AG10803 (cell line): Measurements from ENCODE around the gene GLOD4.
"Not testable (repeated sequence)": the region's sequence is repeated elsewhere in the genome, so short reads cannot be mapped to it uniquely, and the experiment has no call there.

Experiments
- DNase-seq: peaks from one replicate; pipeline ENCODE4 v3.0.0; 2010; ENCODE audit warnings: low read depth
- H3K4me3 ChIP-seq: 2 replicates; pipeline ENCODE4 v1.5.1; 2011; ENCODE audit warnings: mild to moderate bottlenecking, low read length, control low read depth
- CTCF ChIP-seq: conservative IDR thresholded peaks from 2 replicates; pipeline ENCODE4 v1.5.1; 2011; ENCODE audit warnings: mild to moderate bottlenecking, low read length, control low read depth, inconsistent platforms

Gene GLOD4

GRCh38 chr17:781805-782731 is at the start of gene GLOD4, which contains the start of gene MRM3:
TSS of gene GLOD4 (minus strand) at chr17:782280. CDS start at chr17:782255, 25 bp downstream.
TSS of gene MRM3 (plus strand) at chr17:782353. CDS start at chr17:782379, 26 bp downstream.
- TF ChIP-seq CTCF = no peak
- H3K4me3 ChIP-seq = peak within 1 kb of the TSS; percentile 99
- peak; percentile 82 for DNase-seq

GRCh38 chr17:830950-831349 is 48.9 kb upstream of the GLOD4 start:
- H3K4me3 ChIP-seq = no peak overlapping the region

GRCh38 chr17:830381-830780 is 48.3 kb upstream of the GLOD4 start:
- no peak overlapping the region for H3K4me3 ChIP-seq
- no peak for DNase-seq
- no peak for TF ChIP-seq CTCF

More at GRCh38 chr17:830950-831349, 48.9 kb upstream of the GLOD4 start:
- no peak for TF ChIP-seq CTCF
- no peak for DNase-seq

GRCh38 chr17:829614-830013 is 47.5 kb upstream of the GLOD4 start:
- not testable (repeated sequence) for H3K4me3 ChIP-seq, DNase-seq

GRCh38 chr17:828761-829160 is 46.7 kb upstream of the GLOD4 start:
- DNase-seq = peak; percentile 44
- no peak for TF ChIP-seq CTCF
- H3K4me3 ChIP-seq = no peak overlapping the region

- H3K4me3 ChIP-seq = no peak overlapping the region
- TF ChIP-seq CTCF = no peak
Observed at GRCh38 chr17:826778-827177, 44.7 kb upstream of the GLOD4 start.

GRCh38 chr17:825216-825615 is 43.1 kb upstream of the GLOD4 start:
- DNase-seq = no peak
- H3K4me3 ChIP-seq = no peak overlapping the region
- TF ChIP-seq CTCF = no peak

More at GRCh38 chr17:826778-827177, 44.7 kb upstream of the GLOD4 start:
- no peak for DNase-seq
